Calu3 (cell line): ENCODE results near the gene FES. TPM values are rescaled to one million over a fixed set of nuclear protein-coding genes. Genes with fewer than 3 reads are reported as not detected.

ENCODE experiments used
- BruUV-seq: library from RNA; stranded (reverse); fragments of 400-500 nt; replicated peaks from 2 replicates; lab custom pipeline; 2021; lab: Mats Ljungman, UMichigan
- CTCF ChIA-PET: fragments of 300-600 bp; sonication (Branson Sonifier 250); formaldehyde crosslinking; loops from one replicate; lab custom pipeline; 2022; ENCODE audit warnings: antibody characterized with exemption; lab: Charles Lee
- DNase-seq: peaks from one replicate; pipeline ENCODE4 v3.0.0; 2022
- H3K27ac Mint-ChIP-seq: one replicate; pipeline ENCODE4 v1.8.0; 2022; ENCODE audit warnings: mixed read lengths; ENCODE audit not compliant: unreplicated experiment
- H3K27me3 Mint-ChIP-seq: one replicate; pipeline ENCODE4 v1.8.0; 2022; ENCODE audit warnings: mixed read lengths; ENCODE audit not compliant: unreplicated experiment
- H3K36me3 Mint-ChIP-seq: one replicate; pipeline ENCODE4 v1.8.0; 2022; ENCODE audit warnings: mild to moderate bottlenecking, moderate library complexity, mixed read lengths; ENCODE audit not compliant: insufficient read depth, unreplicated experiment
- H3K4me1 Mint-ChIP-seq: one replicate; pipeline ENCODE4 v1.8.0; 2022; ENCODE audit warnings: mild to moderate bottlenecking, low read depth, mixed read lengths; ENCODE audit not compliant: unreplicated experiment
- H3K4me3 Mint-ChIP-seq: one replicate; pipeline ENCODE4 v1.8.0; 2022; ENCODE audit warnings: mild to moderate bottlenecking, low read depth, moderate library complexity, mixed read lengths; ENCODE audit not compliant: unreplicated experiment
- H3K9me3 Mint-ChIP-seq: one replicate; pipeline ENCODE4 v1.8.0; 2022; ENCODE audit warnings: low read depth, mixed read lengths; ENCODE audit not compliant: unreplicated experiment
- CTCF ChIP-seq: fragments of 200-600 bp; IDR thresholded peaks from one replicate; pipeline ENCODE4 v1.8.0; 2022; ENCODE audit warnings: antibody characterized with exemption; ENCODE audit not compliant: unreplicated experiment
- intact Hi-C: fragments of 100-400 bp; cut with micrococcal nuclease; formaldehyde crosslinking; loops from one replicate; pipeline ENCODE4 v1.10.0; 2022; ENCODE audit not compliant: unreplicated experiment
- total RNA-seq: library from RNA; stranded (reverse); gene quantifications from 2 replicates; pipeline ENCODE4 v1.2.3, GENCODE V29; 2022

The FES gene
- total RNA-seq, 1 experiment from 2014 or later = 1.7 TPM

GRCh38 chr15:90875549-90875981 lies 8.7 kb upstream of the FES start:
- H3K4me1 Mint-ChIP-seq = peaks cover 25% of the 10 kb centered on the region
- no peaks in the 10 kb centered on the region for H3K9me3 Mint-ChIP-seq
- H3K36me3 Mint-ChIP-seq = peaks cover 55% of the 10 kb centered on the region
- CTCF ChIA-PET = no interaction called here
- intact Hi-C loops = no loop called here
- no peak overlapping the region for H3K27ac Mint-ChIP-seq
- no peak for DNase-seq
- no TSS peak for BruUV-seq
- H3K27me3 Mint-ChIP-seq = no peaks in the 10 kb centered on the region
- no peak overlapping the region for H3K4me3 Mint-ChIP-seq
- TF ChIP-seq CTCF = no peak

- TF ChIP-seq CTCF = no peak
- no peaks in the 10 kb centered on the region for H3K9me3 Mint-ChIP-seq
- peaks cover 51% of the 10 kb centered on the region for H3K36me3 Mint-ChIP-seq
- peaks cover 22% of the 10 kb centered on the region for H3K4me1 Mint-ChIP-seq
- H3K27ac Mint-ChIP-seq = no peak overlapping the region
- no peaks in the 10 kb centered on the region for H3K27me3 Mint-ChIP-seq
- no TSS peak for BruUV-seq
- H3K4me3 Mint-ChIP-seq = no peak overlapping the region
- CTCF ChIA-PET = no interaction called here
- DNase-seq = no peak
- intact Hi-C loops = no loop called here
These were observed 8.3 kb upstream of the FES start for GRCh38 chr15:90876046-90876445.

GRCh38 chr15:90876512-90877170 lies 7.7 kb upstream of the FES start:
- Mint-ChIP-seq H3K36me3 (peaks cover 52% of the 10 kb centered on the region), H3K4me3 (no peak overlapping the region), H3K27me3 (no peaks in the 10 kb centered on the region), H3K27ac (no peak overlapping the region), H3K4me1 (peaks cover 22% of the 10 kb centered on the region), H3K9me3 (no peaks in the 10 kb centered on the region)
- TF ChIP-seq CTCF = no peak
- CTCF ChIA-PET = interaction anchor here (0.5 kb wide), 1 partner anchor 15 kb away, joined by 3 read pairs; no protein-coding TSS in a partner anchor
- no peak for DNase-seq
- BruUV-seq = no TSS peak
- intact Hi-C loops = no loop called here

GRCh38 chr15:90877315-90877714 lies 7.0 kb upstream of the FES start:
- no peaks in the 10 kb centered on the region for H3K9me3 Mint-ChIP-seq
- BruUV-seq = no TSS peak
- H3K36me3 Mint-ChIP-seq = peaks cover 45% of the 10 kb centered on the region
- TF ChIP-seq CTCF = no peak
- CTCF ChIA-PET = no interaction called here
- H3K27me3 Mint-ChIP-seq = no peaks in the 10 kb centered on the region
- peaks cover 20% of the 10 kb centered on the region for H3K4me1 Mint-ChIP-seq
- no peak overlapping the region for H3K4me3 Mint-ChIP-seq
- intact Hi-C loops = no loop called here
- no peak overlapping the region for H3K27ac Mint-ChIP-seq
- DNase-seq = no peak
